NCI-H510A (cell line): ENCODE data around the gene SLC66A3.

Source experiments
- DNase-seq: peaks from one replicate; lab custom pipeline; 2025; lab: John Stamatoyannopoulos, UW

SLC66A3 gene

GRCh38 chr2:11134349-11134748 lies 20.9 kb upstream of the SLC66A3 start:
- no peak for DNase-seq

GRCh38 chr2:11140492-11140891 lies 14.8 kb upstream of the SLC66A3 start:
- no peak for DNase-seq

GRCh38 chr2:11141319-11141718 lies 13.9 kb upstream of the SLC66A3 start:
- no peak for DNase-seq

GRCh38 chr2:11142330-11142729 lies 12.9 kb upstream of the SLC66A3 start:
- DNase-seq, result no peak

- DNase-seq, result no peak
Measured at GRCh38 chr2:11142987-11143386, 12.3 kb upstream of the SLC66A3 start.

- DNase-seq, result no peak
Measured at GRCh38 chr2:11144077-11144737, 11.1 kb upstream of the SLC66A3 start.

GRCh38 chr2:11144738-11145079 lies 10.6 kb upstream of the SLC66A3 start:
- DNase-seq, result no peak

- DNase-seq, result no peak
Measured at GRCh38 chr2:11145350-11145749, 9.9 kb upstream of the SLC66A3 start.

GRCh38 chr2:11146076-11146475 lies 9.2 kb upstream of the SLC66A3 start:
- no peak for DNase-seq

- no peak for DNase-seq
Measured at GRCh38 chr2:11147263-11147662, 8.0 kb upstream of the SLC66A3 start.

GRCh38 chr2:11152591-11152990 lies 2.7 kb upstream of the SLC66A3 start:
- no peak for DNase-seq

GRCh38 chr2:11154016-11154922 lies 998 bp upstream of the SLC66A3 start:
- DNase-seq, result no peak

GRCh38 chr2:11154923-11155380 lies 315 bp upstream of the SLC66A3 start:
- DNase-seq, result peak; percentile 92

GRCh38 chr2:11156396-11157075 lies 1.3 kb downstream of the SLC66A3 start:
- no peak for DNase-seq

- no peak for DNase-seq
Measured at GRCh38 chr2:11157296-11157695, 2.0 kb downstream of the SLC66A3 start.

GRCh38 chr2:11157731-11158130 lies 2.5 kb downstream of the SLC66A3 start:
- no peak for DNase-seq

- no peak for DNase-seq
Measured at GRCh38 chr2:11158916-11159573, 3.8 kb downstream of the SLC66A3 start.

GRCh38 chr2:11159574-11160170 lies 4.4 kb downstream of the SLC66A3 start:
- no peak for DNase-seq

GRCh38 chr2:11160256-11160655 lies 5.0 kb downstream of the SLC66A3 start:
- DNase-seq, result no peak

GRCh38 chr2:11160731-11161455 lies 5.6 kb downstream of the SLC66A3 start:
- no peak for DNase-seq

GRCh38 chr2:11161747-11162146 lies 6.5 kb downstream of the SLC66A3 start:
- DNase-seq, result no peak
